ENCODE measurements around the gene KCNQ4.
A peak's percentile ranks its signal among the peaks of the same experiment; 100 is the strongest.

Gene KCNQ4

GRCh38 chr1:40801742-40802077 is 18.1 kb downstream of the KCNQ4 start:
- Histone ChIP-seq H3K4me2 (ENCODE audit: insufficient read depth, low read length) (peak overlapping the region; percentile 81), H3K9ac (ENCODE audit: low read depth, low read length) (peak overlapping the region; percentile 52; the same call in 1 of the 2 replicates), H3K4me3 (ENCODE audit: low read depth in 1 of 2, low read length in 2 of 2) (peak overlapping the region in 1 of 2 experiments; percentile 55; a peak in 2 of 4 replicates), H3K9me3 (ENCODE audit: insufficient read depth, low read length, severe bottlenecking) (no peaks in the 10 kb centered on the region), H2AFZ (ENCODE audit: low read depth, low read length) (peak overlapping the region; percentile 79), H3K27me3 (ENCODE audit: insufficient read depth, low read length, poor library complexity) (no peaks in the 10 kb centered on the region), H3K27ac (ENCODE audit: low read length) (peak overlapping the region; percentile 17; the same call in 1 of the 2 replicates), H3K36me3 (ENCODE audit: insufficient read depth, low read length) (no peaks in the 10 kb centered on the region), H3K4me1 (ENCODE audit: insufficient read depth, low read length) (peaks cover 21% of the 10 kb centered on the region), H4K20me1 (ENCODE audit: insufficient read depth, low read length) (peaks cover 6% of the 10 kb centered on the region; the same call in 1 of the 2 replicates), H3K79me2 (ENCODE audit: insufficient read depth, low read length) (no peaks in the 10 kb centered on the region)
- DNase-seq, result no peak
- TF ChIP-seq EZH2 (IDR thresholded peaks at IDR 0.05; ENCODE audit: borderline replicate concordance, low read depth, low read length, severe bottlenecking), result no peak
- TF ChIP-seq CTCF (IDR thresholded peaks at IDR 0.05; ENCODE audit: borderline replicate concordance, extremely low read depth, low read length, poor library complexity, severe bottlenecking), result no peak
- ATAC-seq (ENCODE audit: insufficient read depth, low read depth), result no peak

- Histone ChIP-seq H3K9me3 (ENCODE audit: insufficient read depth, low read length, severe bottlenecking) (no peaks in the 10 kb centered on the region), H3K79me2 (ENCODE audit: insufficient read depth, low read length) (no peaks in the 10 kb centered on the region), H3K9ac (ENCODE audit: low read depth, low read length) (peak overlapping the region; percentile 52), H3K4me1 (ENCODE audit: insufficient read depth, low read length) (peaks cover 21% of the 10 kb centered on the region), H3K4me2 (ENCODE audit: insufficient read depth, low read length) (peak overlapping the region; percentile 81), H4K20me1 (ENCODE audit: insufficient read depth, low read length) (peaks cover 6% of the 10 kb centered on the region; the same call in 1 of the 2 replicates), H3K36me3 (ENCODE audit: insufficient read depth, low read length) (no peaks in the 10 kb centered on the region), H3K4me3 (ENCODE audit: low read depth in 1 of 2, low read length in 2 of 2) (peak overlapping the region in 1 of 2 experiments; percentile 55; a peak in 2 of 4 replicates), H3K27ac (ENCODE audit: low read length) (peak overlapping the region; percentile 17), H3K27me3 (ENCODE audit: insufficient read depth, low read length, poor library complexity) (no peaks in the 10 kb centered on the region), H2AFZ (ENCODE audit: low read depth, low read length) (peak overlapping the region; percentile 79)
- TF ChIP-seq CTCF (IDR thresholded peaks at IDR 0.05; ENCODE audit: borderline replicate concordance, extremely low read depth, low read length, poor library complexity, severe bottlenecking) (no peak), EZH2 (IDR thresholded peaks at IDR 0.05; ENCODE audit: borderline replicate concordance, low read depth, low read length, severe bottlenecking) (no peak)
- peak; percentile 86 for DNase-seq
- peak; percentile 86 for ATAC-seq (ENCODE audit: insufficient read depth, low read depth)
These were observed 18.6 kb downstream of the KCNQ4 start for GRCh38 chr1:40802078-40802741.

- H3K4me3 ChIP-seq (ENCODE audit: low read depth in 1 of 2, low read length in 2 of 2), result peak overlapping the region in 1 of 2 experiments; percentile 39; a peak in 2 of 4 replicates
- H3K27ac ChIP-seq (ENCODE audit: low read length), result no peak overlapping the region
- peaks cover 21% of the 10 kb centered on the region for H3K4me1 ChIP-seq (ENCODE audit: insufficient read depth, low read length)
- no peaks in the 10 kb centered on the region for H3K27me3 ChIP-seq (ENCODE audit: insufficient read depth, low read length, poor library complexity)
- H2AFZ ChIP-seq (ENCODE audit: low read depth, low read length), result peak overlapping the region; percentile 58; the same call in 1 of the 2 replicates
- no peak overlapping the region for H3K9ac ChIP-seq (ENCODE audit: low read depth, low read length)
- no peaks in the 10 kb centered on the region for H3K36me3 ChIP-seq (ENCODE audit: insufficient read depth, low read length)
- peak overlapping the region; percentile 81; the same call in 1 of the 2 replicates for H3K4me2 ChIP-seq (ENCODE audit: insufficient read depth, low read length)
- no peaks in the 10 kb centered on the region for H3K9me3 ChIP-seq (ENCODE audit: insufficient read depth, low read length, severe bottlenecking)
- H4K20me1 ChIP-seq (ENCODE audit: insufficient read depth, low read length), result peaks cover 6% of the 10 kb centered on the region; the same call in 1 of the 2 replicates
- ATAC-seq (ENCODE audit: insufficient read depth, low read depth), result no peak; the same call in 2 of the 3 replicates
- no peak for DNase-seq
- no peak for TF ChIP-seq EZH2 (IDR thresholded peaks at IDR 0.05; ENCODE audit: borderline replicate concordance, low read depth, low read length, severe bottlenecking)
- no peak for TF ChIP-seq CTCF (IDR thresholded peaks at IDR 0.05; ENCODE audit: borderline replicate concordance, extremely low read depth, low read length, poor library complexity, severe bottlenecking)
- no peaks in the 10 kb centered on the region for H3K79me2 ChIP-seq (ENCODE audit: insufficient read depth, low read length)
These were observed 19.1 kb downstream of the KCNQ4 start for GRCh38 chr1:40802742-40803113.

All from DND-41 (cell line).